GM19395 (cell line): ENCODE measurements around the gene MCOLN2.
"Not testable (repeated sequence)": the region's sequence is repeated elsewhere in the genome, so short reads cannot be mapped to it uniquely, and the experiment has no call there.

Experiments
- ATAC-seq: cut with Tn5 transposase; IDR thresholded peaks from one replicate; pipeline ENCODE4 v1.9.1; 2021; ENCODE audit warnings: mild to moderate bottlenecking, moderate library complexity; ENCODE audit not compliant: unreplicated experiment

Gene MCOLN2

GRCh38 chr1:84996846-84997666, at the start of gene MCOLN2:
MCOLN2 (minus strand) TSS chr1:84997113; CDS start chr1:84996872, 241 bp downstream.
- peak; percentile 49 for ATAC-seq

GRCh38 chr1:85042413-85042812, 45.5 kb upstream of the MCOLN2 start:
- ATAC-seq = no peak

GRCh38 chr1:85041793-85042192, 44.9 kb upstream of the MCOLN2 start:
- no peak for ATAC-seq

GRCh38 chr1:85033221-85033620, 36.3 kb upstream of the MCOLN2 start:
- no peak for ATAC-seq

GRCh38 chr1:85030536-85030935, 33.6 kb upstream of the MCOLN2 start:
- ATAC-seq = no peak

GRCh38 chr1:85028151-85028550, 31.2 kb upstream of the MCOLN2 start:
- ATAC-seq = no peak

GRCh38 chr1:85027242-85027983, 30.5 kb upstream of the MCOLN2 start:
- ATAC-seq = peak; percentile 80

GRCh38 chr1:85025940-85026339, 29.0 kb upstream of the MCOLN2 start:
- no peak for ATAC-seq

- no peak for ATAC-seq
Observed at GRCh38 chr1:85024736-85025135, 27.8 kb upstream of the MCOLN2 start.

- no peak for ATAC-seq
Observed at GRCh38 chr1:85022700-85023099, 25.8 kb upstream of the MCOLN2 start.

GRCh38 chr1:85019994-85020393, 23.1 kb upstream of the MCOLN2 start:
- ATAC-seq = no peak

GRCh38 chr1:85015826-85016225, 18.9 kb upstream of the MCOLN2 start:
- no peak for ATAC-seq

GRCh38 chr1:85005641-85006040, 8.7 kb upstream of the MCOLN2 start:
- not testable (repeated sequence) for ATAC-seq

- ATAC-seq = no peak
Observed at GRCh38 chr1:85001742-85002141, 4.8 kb upstream of the MCOLN2 start.

GRCh38 chr1:84998642-84999280, 1.8 kb upstream of the MCOLN2 start:
- no peak for ATAC-seq

GRCh38 chr1:84997667-84998600, 1.0 kb upstream of the MCOLN2 start:
- no peak for ATAC-seq

- ATAC-seq = peak; percentile 53
Observed at GRCh38 chr1:84995484-84996334, 1.2 kb downstream of the MCOLN2 start.

GRCh38 chr1:84991097-84991920, 5.6 kb downstream of the MCOLN2 start:
- ATAC-seq = peak; percentile 33

GRCh38 chr1:84988588-84988987, 8.3 kb downstream of the MCOLN2 start:
- ATAC-seq = peak; percentile 64
